Activated CD4-positive, alpha-beta T cell treated with anti-CD3 and anti-CD28 coated beads, Interleukin-2, Interleukin-6, amounts not matched to agents 100 ng/mL and 50 ng/mL, durations not matched to agents 16 hours and 8 hours (primary cell): ENCODE measurements around the gene BARD1.
"Not testable (repeated sequence)": the region's sequence is repeated elsewhere in the genome, so short reads cannot be mapped to it uniquely, and the experiment has no call there.

ENCODE experiments used
- DNase-seq: peaks from one replicate; pipeline ENCODE4 v3.0.0-alpha.2; 2020

BARD1 gene

DNA sequence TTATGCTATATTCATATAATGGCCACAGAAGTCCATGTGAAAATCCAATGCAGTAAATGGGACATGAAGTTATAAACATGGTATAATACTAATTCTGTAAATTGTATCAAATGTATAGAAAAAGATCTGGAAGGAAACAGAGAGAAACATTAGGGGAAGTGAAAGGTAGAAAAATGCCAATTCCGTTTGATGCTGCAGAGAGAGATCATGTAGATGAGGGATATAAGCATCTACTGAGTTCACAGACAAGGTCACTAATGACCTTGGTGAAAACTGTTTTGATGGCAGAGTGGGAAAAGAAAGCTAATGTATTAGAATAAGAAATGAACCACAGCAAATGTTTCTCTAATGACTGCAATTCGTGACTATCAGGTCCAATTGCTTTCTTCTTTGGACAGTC lies 56.0 kb downstream of the BARD1 start:
- DNase-seq: no peak

DNA sequence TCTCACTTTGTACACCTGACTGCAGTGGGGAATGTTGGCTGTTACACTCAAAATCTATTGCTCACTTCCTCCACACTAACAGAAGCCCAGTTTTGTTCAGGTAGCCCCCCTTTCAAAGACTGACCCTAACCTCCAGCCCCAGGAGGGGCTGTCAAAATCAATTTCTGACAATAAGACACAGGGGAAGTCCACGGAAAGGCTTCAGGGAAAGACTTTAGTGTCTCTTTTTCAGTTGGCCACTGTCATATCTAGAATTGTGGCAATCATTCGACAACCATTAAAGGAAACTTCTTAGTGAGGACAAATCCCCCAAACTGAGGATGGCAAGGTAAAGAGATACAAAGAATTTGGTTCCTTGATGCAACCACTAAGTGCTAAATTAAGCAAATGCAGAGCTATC lies 59.0 kb downstream of the BARD1 start:
- peak; percentile 23 for DNase-seq

DNA sequence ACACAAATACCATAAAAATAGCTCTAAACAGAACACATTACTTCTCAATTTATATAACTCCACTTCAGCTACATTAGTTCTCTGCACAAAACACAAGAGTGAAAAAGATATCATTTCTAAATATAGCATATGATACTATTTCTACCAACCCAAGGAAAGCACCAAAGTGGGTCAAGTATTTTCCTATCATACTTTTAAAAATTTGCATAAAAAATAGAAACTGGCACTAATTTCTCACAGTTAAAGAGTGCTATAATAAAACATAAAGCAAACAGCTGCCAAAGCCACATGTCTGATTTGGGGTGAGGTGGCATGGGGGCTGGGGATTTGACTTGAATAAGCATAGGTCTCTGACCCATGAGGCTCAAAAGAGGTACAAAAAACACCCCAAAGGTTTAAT lies 61.5 kb downstream of the BARD1 start:
- no peak for DNase-seq

DNA sequence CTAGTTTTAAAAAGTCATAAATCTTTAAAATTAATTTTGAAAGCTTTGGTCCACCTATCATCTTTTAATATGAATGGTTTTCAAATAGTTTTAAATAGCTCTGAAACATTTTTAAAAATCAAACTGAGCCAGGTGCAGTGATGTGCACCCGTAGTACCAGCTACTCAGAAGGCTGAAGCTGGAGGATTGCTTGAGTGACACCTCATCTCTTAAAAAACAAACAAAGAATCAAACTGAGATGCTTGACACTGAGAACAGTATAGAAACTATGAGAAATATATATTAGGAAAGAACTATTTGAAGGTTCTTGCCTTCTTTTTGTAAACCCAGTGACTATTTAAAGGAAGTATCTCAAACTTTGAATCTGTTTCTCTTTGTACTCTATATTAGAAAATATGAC lies 67.4 kb downstream of the BARD1 start:
- DNase-seq: no peak

DNA sequence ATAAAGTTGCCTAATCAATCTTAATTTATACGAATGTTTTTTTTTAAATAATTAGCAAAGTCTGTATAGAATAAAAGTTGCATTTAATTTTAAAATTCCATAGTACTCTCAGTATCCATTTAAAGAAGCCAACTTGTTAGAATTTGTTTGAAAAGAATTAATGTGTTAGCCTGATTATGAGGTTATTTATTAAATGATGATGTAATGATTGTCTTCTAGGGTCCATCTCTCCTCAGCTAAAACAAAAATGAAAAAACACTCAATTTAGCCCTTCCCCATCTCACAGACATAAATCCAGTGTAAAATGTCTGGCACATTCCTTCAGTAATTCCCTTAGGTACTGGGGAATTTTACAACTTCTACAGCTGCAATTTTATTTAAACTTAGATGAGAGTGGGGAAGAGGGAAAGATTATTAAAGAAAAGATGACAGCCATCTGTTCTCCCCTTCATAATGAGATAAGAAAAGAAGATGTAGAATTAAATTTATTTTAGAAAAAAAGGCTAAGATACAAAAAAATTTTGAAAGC lies 68.6 kb downstream of the BARD1 start:
- no peak for DNase-seq

DNA sequence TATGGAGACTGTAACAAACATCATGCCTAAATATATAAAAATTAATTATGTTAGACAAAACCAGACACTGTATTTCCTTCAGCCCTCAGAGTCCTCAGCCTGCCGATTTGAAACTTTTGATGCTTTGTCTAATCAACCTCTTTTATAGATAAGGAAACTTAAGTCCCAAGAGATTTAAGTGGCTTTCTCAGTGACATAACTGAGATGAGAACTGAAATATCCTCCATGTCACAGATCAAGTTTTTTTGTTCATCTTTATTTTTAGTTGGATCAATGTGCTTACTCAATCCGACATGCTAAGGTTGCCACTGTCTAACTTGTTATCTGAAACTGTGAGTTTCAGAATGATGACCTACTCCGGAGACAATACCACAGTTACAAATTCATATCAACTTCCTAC lies 72.3 kb downstream of the BARD1 start:
- peak; percentile 75 for DNase-seq

DNA sequence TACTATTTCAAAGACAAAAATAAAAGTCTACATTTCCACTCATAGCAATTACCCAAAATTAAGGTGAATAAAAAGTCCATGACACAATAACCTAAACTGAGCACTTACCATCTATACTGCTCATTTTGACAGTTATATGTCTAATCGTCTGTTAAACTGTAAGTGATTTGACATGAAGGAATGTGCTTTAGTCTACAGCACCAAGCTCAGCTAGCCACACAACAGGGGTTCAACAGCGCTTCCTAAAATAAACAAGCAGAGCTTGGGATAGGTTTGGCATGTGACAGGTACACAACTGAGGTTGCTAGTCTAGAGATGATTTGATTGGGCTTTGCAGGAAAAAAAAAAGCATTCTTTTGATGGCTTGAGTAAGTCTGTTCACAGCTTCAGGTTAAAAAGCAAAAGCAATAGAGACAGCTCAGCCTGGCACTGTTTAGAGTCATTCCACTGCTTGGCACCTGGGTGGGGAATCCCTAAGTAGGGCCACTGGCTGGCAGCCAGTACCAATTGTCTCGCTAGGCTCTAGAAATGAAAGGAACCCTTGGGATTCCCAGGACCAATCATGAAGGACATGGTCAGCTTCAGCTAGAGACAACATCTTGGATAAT lies 78.6 kb downstream of the BARD1 start:
- DNase-seq: peak; percentile 39

DNA sequence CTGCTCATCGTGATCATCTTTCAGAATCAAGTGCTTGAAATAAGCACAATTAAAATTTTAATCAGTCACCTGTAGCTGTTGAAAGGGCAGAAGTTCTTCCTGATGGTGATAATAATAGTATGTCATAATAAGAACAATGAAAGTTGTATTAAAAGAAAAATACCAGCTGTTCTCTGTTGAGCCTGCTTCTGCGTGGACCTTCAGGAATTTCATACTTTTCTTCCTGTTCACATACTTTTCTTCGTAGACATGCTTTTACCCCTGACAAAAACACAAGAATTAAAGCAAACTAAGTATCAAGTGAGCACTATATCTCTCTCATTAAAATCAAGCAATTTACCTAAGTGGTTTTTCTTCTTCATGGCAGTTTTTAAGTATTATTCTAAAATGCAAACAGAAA lies 79.2 kb downstream of the BARD1 start:
- no peak for DNase-seq

DNA sequence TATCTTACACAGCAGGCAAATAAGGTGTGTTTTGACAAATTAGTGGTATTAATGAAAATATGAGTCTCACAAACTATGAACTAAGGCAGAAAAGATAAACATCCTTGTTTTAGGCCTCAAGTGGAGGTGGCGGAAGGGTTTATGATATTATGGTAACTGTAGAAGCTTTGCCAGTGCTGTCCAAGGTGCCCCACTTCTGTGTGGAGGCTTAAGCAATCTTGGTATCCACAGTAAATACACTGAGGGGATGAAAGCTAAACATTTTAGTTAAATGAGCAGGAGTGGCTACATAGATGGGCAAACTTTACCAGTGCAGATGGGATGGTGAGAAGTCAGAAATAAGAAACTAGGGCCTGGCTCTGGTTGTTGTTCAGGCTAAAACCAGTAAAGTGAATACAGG lies 84.7 kb downstream of the BARD1 start:
- no peak for DNase-seq

DNA sequence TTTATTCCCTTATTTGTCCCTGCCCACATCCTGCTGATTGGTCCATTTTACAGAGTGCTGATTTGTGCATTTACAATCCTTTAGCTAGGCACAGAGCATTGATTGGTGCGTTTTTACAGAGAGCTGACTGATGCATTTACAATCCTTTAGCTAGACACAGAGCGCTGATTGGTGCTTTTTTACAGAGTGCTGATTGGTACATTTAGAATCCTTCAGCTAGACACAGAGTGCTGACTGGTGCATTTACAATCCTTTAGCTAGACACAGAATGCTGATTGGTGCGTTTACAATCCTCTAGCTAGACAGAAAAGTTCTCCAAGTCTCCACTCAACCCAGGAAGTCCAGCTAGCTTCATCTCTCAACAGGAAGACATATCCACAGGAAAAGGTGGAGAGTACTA lies 91.6 kb downstream of the BARD1 start:
- not testable (repeated sequence) for DNase-seq

DNA sequence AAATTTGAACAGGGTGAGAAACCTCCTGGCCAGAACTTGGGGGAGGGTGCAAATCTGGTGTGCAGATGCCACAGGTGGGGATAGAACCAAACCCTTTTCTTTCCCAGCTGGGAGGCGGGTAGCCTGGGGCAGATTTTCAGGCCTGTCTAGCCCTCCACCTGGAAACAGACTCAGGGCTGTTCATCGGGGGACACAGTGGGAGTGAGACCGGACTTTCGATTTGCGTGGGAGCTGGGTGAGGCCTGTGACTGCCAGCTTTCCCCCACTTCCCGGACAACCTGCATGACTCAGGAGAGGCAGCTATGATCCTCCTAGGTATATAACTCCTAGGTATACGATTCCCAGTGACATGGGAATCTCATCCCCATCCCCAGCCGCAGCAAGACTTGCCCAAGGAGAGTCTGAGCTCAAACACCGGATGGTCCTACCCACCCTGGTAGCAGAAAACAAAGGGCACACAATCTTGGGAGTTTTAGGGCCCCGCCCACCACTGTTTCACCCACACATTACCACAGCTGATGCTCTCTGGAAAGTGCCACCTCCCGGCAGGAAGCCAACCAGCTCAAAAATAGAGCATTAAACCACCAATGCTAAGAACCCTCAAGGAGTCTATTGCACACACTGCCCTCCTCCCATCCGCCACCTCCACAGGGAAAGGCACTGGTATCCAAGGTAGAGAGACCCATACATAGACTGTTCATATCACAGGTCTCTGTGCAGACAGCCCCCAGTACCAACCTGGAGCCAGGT lies 92.5 kb downstream of the BARD1 start:
- DNase-seq: peak; percentile 2

DNA sequence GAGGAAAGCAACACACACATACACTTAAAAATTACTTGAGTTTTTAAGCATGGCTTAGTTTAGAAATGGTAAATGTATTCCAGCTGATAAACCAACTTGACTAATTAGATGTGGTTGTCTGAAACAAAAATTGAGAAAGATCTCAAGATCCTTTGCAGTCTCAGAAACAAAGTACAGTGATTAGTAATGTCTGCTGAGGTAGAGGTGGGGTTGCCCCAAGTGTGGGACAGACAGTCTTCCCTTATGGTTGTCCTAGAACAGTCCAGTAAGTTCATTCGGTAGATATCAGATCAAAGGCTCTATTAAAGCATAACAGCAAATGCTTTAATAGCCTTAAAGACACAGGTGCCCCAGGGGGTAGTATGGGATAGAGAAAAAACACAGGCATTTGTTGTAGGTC lies 94.5 kb downstream of the BARD1 start:
- no peak for DNase-seq

DNA sequence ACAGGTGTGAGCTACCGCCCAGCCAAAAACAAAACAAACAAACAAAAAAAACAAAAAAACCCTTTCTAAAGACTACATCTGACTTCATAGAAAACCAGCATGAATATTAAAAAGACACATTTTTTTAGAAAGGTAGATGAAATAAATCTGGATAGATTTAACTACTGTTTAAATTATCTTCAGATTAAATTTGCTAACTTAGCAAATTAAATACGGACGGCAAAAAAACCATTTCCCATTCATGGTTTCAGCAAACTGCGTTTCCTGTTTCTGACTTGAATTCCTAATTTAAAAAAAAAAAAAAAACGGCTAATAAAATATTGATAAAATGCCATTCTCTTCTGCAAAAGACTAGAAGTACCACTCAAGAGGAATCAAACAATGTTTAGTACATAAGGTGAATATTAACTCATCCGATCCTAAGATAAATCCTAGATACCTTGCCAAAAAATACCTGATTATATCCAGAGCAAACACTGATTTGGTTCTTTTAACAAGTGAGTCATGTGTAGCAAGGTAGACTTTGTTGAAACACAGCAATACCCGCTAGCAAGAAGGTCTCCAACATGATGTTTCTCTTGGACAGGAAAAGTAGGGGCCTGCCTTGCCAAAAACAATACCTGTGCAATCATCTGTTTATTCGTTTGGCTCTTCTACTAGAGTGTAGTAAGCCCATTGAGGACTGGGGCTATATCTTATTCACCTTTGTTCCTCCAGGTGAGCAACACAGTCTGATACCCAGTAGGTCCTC lies 96.2 kb downstream of the BARD1 start:
- no peak for DNase-seq

DNA sequence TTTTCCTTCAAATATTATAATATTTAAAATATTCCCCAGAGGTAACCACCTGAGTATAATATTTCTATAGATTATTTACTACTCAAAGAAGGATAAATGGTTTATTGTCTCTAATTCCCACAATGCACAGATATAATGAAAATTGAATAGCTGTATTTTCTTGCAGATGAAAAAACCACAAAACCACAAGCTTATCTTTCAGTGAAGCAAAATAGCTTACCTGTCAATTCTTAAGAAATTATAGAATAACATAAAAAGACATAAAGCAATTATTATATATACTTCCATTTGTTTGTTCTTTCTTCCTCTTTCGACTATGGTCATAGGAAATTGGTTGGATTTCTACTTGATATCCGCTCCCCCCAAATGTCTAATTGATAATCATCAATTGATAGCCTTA lies 98.8 kb downstream of the BARD1 start:
- DNase-seq: no peak

DNA sequence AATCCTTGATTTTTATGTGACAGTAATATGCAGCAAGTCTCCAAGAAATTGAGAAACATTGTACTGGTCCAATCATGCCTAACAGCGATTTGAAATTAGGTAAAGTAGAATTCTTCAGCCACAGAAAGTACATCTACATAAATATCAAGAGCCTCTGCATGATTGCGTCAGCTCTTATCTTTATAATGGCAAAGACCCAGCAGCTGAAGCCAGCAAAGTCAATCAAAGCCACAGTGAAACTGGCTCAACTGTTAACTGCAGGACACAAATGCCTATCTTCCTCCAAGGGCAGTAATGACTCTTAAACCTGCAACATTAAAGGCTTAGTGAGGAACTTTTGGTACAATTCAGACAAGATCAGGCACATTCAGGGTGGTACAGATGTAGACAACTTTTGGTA lies 102.5 kb downstream of the BARD1 start:
- DNase-seq: no peak

DNA sequence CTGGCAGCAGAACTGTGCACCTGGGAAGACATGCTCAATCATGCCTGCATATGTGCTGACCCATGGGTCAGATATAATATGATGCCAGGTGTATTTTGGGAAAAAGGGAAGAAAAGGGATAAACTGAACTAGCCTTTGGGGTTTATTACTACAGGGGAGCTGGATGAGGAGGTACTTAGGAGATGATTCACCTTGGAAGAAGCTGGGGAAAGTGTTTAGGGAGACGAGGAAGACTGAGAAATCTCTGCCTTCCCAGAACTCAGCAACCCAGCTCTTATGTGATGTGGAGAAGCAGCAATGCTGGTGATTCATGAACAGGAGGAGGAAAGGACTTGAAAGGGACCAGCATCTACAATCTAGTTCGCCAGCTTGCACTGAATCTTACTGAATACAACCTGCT lies 110.2 kb downstream of the BARD1 start:
- DNase-seq: no peak

DNA sequence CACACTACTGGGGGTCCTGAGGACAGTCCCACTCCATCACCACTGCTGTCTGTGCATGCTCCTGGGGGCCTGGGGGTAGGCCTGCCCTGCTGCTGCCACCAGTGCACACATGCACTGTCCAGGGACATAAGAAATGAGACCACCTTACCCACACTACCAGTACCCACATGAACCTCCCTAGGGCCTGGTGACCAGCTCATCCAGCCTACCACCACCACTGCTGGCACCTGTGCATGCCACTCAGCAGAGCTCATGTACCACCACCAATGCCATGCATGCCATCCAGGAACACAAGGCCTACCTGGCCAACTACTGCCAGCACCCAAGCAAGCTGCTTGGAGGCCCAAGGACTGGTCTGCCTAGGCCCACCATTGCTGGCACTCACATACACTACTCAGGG lies 112.8 kb downstream of the BARD1 start:
- no peak for DNase-seq

DNA sequence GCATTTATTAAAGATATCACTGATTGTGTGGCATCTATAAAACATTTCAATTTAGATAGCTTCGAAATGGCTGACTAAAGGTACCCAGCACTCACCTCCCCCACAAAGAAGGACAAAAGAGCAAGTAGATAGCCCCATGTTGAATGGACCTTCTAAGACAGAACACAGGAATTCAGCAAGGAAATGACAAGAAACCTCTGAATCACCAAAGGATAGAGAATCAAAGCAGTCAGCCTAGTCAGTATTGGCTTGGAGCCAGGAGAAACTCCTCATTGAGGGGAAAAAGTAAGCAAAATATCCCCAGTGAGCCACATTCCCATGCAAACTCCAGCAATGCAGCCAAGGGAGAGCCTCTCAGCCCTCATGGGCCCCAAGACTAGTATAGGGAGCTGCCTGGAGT lies 113.7 kb downstream of the BARD1 start:
- no peak for DNase-seq

DNA sequence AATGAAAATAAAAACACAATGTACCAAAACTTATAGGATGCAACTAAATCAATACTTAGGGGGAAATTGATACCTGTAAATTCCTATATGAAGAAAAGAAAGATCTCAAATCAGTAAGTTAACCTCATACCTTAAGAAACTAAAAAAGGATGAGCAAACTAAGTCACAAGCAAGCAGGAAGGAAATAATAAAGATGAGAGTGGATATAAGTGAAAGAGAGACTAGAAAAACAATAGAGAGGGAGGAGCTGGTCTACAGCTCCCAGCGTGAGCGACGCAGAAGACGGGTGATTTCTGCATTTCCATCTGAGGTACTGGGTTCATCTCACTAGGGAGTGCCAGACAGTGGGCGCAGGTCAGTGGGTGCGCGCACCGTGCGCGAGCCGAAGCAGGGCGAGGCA lies 125.9 kb downstream of the BARD1 start:
- not testable (repeated sequence) for DNase-seq

DNA sequence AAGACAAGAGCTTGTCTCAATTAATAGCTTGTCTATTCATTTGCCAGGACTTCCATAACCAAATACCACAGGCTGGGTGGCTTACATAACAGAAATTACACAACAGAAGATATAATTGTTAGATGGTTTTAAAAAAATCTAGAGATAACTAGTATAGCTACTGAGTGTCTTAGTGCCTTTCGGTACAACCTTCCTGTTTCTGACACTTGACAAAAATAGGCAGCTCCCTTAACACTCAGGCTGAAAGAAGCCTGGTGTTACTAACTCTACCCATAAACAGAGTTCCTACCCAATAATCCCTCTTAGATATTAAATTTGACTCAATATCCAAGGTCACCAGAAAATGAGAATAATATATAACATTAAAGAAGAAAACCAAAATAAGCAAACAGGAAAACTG lies 129.7 kb downstream of the BARD1 start:
- no peak for DNase-seq

DNA sequence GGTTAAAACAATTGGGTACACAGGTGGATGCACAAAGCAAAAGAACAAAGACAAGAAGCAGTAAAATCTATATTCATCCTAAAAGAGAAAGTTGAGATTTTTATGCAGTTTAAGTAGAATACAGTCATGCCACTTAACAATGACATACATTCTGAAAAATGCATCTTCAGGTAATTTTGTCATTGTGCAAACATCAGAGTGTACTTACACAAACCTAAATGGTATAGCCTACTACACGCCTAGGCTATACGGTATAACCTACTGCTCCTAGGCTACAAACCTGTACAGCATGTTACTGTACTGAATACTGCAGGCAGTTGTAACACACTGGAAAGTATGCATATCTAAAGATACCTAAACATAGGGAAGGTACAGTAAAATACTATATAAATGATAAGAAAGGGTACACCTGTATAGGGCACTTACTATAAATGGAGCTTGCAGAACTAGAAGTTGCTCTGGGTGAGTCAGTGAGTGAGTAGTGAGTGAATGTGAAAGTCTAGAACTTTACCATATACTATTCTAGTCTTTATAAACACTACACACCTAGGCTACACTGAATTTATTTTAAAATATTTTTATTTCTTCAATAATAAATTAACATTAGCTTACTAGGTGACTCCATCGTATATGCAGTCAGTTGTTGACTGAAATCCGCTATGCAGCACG lies 132.9 kb downstream of the BARD1 start:
- DNase-seq: no peak
